ENCODE data around the gene MFSD6L.

Gene MFSD6L

DNA sequence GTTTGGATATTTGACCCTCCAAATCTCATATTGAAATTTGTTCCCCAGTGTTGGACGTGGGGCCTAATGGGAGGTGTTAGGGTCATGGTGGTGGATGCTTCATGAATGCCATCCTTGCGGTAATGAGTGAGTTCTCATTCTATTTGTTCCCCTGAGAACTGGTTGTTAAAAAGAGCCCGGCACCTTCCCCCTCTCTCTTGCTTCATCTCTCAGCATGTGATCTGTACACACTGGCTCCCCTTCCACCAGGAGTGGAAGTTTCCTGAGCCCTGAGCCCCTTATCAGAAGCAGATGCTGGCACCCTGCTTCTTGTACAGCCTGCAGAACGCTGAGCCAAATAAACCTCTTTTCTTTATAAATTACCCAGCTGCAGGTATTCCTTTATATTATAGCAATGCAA is 42.7 kb upstream of the MFSD6L start:
- Histone ChIP-seq H3K36me3 (no peaks in the 10 kb centered on the region), H3K9me3 (ENCODE audit: severe bottlenecking) (no peaks in the 10 kb centered on the region), H3K27me3 (ENCODE audit: insufficient read depth, low read depth, severe bottlenecking) (no peaks in the 10 kb centered on the region), H3K27ac (no peak overlapping the region), H3K4me3 (ENCODE audit: low read depth, low read length) (no peak overlapping the region)
- no peak for TF ChIP-seq CTCF (IDR thresholded peaks at IDR 0.05; ENCODE audit: low read depth, low read length)
- DNase-seq, result no peak

DNA sequence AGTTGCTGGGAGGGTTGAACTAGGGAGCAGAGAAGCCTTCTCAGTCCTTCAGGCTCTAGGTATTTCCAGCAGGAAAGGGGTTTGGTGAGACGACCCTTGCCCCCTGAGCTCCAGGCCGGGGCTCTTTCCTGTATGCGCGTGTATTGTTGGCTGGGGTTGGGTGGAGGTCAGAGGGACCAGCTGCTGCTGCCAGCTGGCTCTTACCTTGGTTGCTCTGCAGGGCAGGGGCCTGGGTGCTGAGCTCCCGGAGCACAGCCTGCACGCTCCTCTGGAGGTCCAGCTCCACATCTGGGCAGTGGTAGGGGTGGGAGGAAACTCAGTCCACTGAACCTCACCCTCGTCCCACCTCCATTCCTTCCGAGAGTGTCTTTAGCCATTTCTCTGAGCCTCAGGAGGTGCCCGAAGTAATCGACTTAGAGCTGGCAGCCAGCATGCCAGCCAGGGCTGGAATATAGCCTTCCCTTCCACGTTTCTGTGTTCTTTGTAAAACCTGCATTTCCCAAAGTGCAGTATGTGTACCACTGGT is 40.3 kb upstream of the MFSD6L start:
- DNase-seq, result no peak
- Histone ChIP-seq H3K27ac (no peak overlapping the region), H3K36me3 (no peaks in the 10 kb centered on the region)

DNA sequence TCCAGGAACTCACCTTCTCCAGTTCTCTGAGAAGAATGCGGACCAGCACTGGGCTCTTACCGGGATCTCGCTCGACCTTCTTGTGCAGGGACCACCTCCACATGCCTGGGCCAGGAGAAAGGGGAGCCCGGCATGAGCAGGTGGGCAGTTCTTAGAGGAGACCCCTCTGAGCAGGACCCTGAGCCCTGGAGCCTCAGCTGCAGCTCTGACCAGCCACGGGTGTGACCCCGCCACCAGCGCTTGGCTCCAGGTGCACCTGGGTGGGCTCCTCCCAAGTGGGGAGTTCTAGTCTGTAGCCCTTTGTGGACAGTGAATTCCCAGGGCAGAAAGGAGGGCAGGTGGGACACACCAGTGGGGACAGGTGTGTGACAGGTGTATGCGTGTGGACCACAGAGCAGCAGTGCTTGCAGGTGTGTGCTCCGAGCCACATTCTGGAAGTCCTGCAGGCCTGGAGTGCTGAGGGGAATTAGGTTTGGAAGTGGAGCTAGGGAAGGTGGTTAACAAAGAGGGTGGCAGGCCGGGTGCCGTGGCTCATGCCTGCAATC is 39.5 kb upstream of the MFSD6L start:
- Histone ChIP-seq H3K27ac (no peak overlapping the region), H3K27me3 (ENCODE audit: insufficient read depth, low read depth, severe bottlenecking) (no peaks in the 10 kb centered on the region), H3K36me3 (no peaks in the 10 kb centered on the region), H3K9me3 (ENCODE audit: severe bottlenecking) (no peaks in the 10 kb centered on the region), H3K4me3 (ENCODE audit: low read depth, low read length) (no peak overlapping the region)
- DNase-seq, result no peak
- TF ChIP-seq CTCF (IDR thresholded peaks at IDR 0.05; ENCODE audit: low read depth, low read length), result no peak

More for the DNA sequence above, 40.3 kb upstream of the MFSD6L start:
- H3K9me3 ChIP-seq (ENCODE audit: severe bottlenecking), result no peaks in the 10 kb centered on the region
- TF ChIP-seq CTCF (IDR thresholded peaks at IDR 0.05; ENCODE audit: low read depth, low read length), result no peak
- H3K4me3 ChIP-seq (ENCODE audit: low read depth, low read length), result no peak overlapping the region
- H3K27me3 ChIP-seq (ENCODE audit: insufficient read depth, low read depth, severe bottlenecking), result no peaks in the 10 kb centered on the region

DNA sequence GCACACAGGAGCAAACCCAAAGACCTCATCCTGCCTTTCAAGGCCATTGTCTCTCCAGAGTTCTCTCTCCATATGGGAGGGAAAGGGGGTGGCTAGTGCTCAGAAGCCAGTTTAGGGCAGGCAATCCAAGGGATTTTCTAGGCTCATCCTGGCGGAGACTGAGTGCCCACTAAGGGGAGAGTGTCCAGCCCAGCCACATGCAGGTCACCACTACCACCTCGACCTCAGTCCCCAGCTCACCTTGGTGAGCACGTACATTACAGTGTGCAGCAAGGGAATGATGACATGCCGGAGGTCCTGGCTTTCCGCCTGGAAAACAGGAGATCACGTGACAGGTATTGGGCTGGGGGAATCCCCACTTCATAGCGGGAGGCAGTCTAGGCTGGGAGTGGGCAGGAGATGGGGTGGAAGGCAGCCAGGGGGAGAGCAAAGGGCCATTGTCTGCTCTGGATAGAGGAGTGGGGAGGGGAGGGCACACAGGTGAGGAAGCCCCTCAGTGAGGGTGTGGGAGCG is 38.5 kb upstream of the MFSD6L start:
- Histone ChIP-seq H3K9me3 (ENCODE audit: severe bottlenecking) (no peaks in the 10 kb centered on the region), H3K36me3 (no peaks in the 10 kb centered on the region), H3K27ac (no peak overlapping the region), H3K27me3 (ENCODE audit: insufficient read depth, low read depth, severe bottlenecking) (no peaks in the 10 kb centered on the region), H3K4me3 (ENCODE audit: low read depth, low read length) (no peak overlapping the region)
- DNase-seq, result no peak
- TF ChIP-seq CTCF (IDR thresholded peaks at IDR 0.05; ENCODE audit: low read depth, low read length), result no peak

GRCh38 chr17:8836821-8837562 is 37.8 kb upstream of the MFSD6L start:
- Histone ChIP-seq H3K4me3 (ENCODE audit: low read depth, low read length) (no peak overlapping the region), H3K9me3 (ENCODE audit: severe bottlenecking) (no peaks in the 10 kb centered on the region), H3K27ac (no peak overlapping the region), H3K36me3 (no peaks in the 10 kb centered on the region), H3K27me3 (ENCODE audit: insufficient read depth, low read depth, severe bottlenecking) (no peaks in the 10 kb centered on the region)
- no peak for DNase-seq
- no peak for TF ChIP-seq CTCF (IDR thresholded peaks at IDR 0.05; ENCODE audit: low read depth, low read length)
